Stimulated activated naive CD4-positive, alpha-beta T cell treated with Interleukin-2 at 50 U/mL for 16 hours (primary cell): Measurements from ENCODE around the gene HSPG2.
"Not testable (repeated sequence)": the region's sequence is repeated elsewhere in the genome, so short reads cannot be mapped to it uniquely, and the experiment has no call there.

Source experiments
- DNase-seq: peaks from one replicate; lab custom pipeline; 2025; lab: John Stamatoyannopoulos, UW

HSPG2 gene

DNA sequence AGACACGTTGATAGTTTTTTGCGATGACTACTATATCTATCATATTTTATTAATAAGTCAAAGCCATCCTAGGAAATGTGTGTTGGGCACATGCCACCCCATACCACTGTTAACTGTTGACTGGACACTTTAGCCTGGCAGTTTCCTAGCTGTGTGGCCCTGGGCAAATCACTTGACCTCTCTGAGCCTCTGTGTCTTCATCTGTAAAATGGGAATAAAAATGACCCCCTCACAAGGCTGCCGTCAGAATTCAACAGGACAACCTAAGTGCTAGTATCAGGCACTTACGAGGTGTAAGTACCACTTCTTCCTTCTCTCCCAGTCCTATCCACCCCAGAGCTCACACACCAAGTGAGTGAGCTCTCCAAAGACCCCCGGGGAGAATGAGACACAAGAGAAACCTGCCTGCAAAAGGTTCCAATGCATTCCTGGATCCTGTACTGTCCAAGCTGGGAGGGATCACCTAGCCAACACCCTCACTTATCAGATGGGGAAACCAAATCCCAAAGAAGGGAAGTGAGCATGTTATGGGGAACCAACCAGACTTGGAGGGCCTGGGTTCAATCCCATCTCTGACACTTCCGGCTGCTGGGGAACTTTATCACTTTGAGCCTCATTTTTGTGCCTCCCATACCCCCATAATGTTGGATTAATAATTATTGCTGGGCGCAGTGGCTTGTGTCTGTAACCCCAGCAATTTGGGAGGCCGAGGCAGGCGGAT, 24.9 kb downstream of the HSPG2 start:
- no peak for DNase-seq

GRCh38 chr1:21911205-21912001, 25.7 kb downstream of the HSPG2 start:
- DNase-seq, result no peak

- DNase-seq, result no peak
These were observed 26.4 kb downstream of the HSPG2 start for GRCh38 chr1:21910558-21911204.

DNA sequence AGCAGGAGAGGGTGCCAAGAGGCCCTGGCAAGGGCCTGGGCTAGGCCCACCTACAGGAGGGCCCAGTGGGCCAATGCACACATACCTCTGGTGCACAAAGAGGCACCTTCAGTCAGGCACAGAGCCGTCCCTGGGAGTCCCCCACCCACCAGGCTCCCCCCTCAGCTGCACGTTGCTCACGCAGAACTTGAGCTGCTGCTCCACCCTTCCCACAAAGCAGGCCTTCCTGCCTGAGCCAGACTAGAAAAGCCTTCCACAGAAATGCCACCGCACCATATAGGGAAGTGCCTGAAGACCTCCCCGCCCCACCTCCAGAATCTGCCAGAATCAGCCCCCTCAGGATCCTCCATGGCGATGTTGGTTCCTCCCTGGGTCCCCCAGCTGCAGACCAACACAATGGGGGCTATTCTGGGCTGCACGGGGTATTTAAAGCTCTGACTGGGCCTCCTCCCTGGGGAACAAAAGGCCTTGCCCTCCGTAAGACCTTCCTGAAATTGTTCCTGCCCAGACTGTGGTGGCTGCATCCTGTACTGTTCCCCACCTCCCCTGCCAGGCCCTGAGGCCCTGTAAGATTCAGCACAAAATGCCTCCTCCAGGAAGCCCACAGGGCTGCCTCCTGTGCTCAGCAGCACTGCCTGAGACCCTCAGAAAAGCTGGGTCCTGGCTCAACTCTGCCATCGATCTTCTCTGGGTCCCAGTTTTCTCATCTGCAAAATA, 27.2 kb downstream of the HSPG2 start:
- no peak for DNase-seq

DNA sequence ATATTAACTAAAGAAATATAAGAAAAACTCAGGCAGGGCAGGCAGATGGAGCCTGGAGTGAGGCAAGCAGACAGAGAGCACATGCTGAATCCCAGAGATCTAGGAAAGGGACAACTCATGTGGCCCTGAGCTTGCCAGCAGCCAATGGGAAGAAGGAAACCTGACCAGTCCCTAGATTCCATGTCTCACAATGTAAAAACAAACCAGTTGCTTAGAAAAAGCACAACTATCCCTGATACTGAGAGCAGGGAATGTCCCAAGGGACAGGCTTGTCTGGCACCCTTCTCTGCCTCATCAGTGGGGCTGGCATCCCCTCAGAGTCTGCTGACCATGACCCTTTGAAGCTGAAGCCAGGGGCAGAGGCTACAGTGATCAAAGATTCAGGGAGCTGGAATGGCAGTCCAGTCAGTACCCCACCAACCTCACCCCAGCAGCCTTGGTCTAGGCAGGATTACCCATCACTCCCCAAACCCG, 27.8 kb downstream of the HSPG2 start:
- no peak for DNase-seq

GRCh38 chr1:21907737-21908534, 29.2 kb downstream of the HSPG2 start:
- DNase-seq, result not testable (repeated sequence)

- DNase-seq, result no peak
These were observed 30.1 kb downstream of the HSPG2 start for GRCh38 chr1:21907079-21907418.

GRCh38 chr1:21906173-21907078, 30.7 kb downstream of the HSPG2 start:
- DNase-seq, result no peak

- DNase-seq, result no peak
These were observed 32.2 kb downstream of the HSPG2 start for GRCh38 chr1:21904704-21905520.

DNA sequence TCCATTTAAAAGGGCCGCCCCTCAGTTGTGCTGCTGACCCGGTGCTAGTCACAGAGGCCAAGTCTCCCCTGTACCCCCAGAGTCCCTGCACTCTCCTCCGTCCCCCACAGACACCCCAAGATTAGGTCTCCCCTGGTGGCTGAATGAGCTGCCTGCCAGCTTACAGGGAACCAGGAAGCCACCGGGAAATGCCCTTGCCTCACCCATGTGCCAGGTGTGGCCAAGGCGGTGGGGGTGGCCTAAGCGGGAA, 32.7 kb downstream of the HSPG2 start:
- no peak for DNase-seq

- DNase-seq, result no peak
These were observed 33.3 kb downstream of the HSPG2 start for GRCh38 chr1:21903638-21904453.

DNA sequence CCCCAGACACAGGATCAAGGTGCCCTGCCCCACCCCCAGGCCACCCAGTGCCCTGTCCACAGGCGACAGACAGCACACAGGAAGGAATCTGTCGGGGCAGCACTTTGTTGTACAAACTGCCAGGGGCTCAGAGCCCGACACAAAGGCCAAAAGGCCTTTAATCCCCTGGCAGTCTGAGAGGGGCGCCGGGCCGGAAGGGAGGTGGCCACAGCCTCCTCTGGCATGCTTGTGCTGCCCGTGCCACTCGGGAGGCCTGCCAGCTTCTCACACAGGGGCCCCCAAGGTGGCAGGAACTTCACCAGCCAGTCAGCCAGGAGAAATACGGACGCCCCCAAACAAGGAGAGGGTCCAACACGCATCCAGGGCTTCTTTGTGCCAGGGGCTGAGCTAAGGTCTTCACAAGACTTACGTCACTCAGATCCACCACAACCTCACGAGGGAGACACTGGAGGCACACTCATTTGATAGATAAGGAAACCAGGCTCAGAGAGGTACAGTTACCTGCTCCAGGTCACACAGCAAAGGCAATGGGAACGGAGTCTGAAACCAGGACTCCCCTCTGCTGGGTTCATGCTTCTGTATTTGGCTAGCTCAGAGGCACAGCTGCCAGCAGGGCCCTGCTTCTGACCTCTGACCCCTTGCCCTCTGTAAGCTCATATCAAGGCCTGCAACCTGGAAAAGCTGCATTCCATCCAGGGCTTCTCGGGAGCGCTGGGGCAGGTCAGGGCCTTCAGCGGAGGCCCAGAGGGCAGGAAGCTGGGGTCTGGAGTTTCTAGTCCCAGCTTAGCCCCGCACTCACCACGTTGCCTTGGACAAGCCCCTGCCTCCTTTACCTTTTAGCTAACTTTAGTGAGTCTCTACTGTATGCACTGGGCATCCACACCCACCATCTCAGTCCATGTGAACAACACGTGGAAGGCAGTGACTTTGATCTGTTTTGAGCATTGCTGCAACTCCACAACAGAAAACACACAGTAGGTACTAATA, 34.8 kb downstream of the HSPG2 start:
- no peak for DNase-seq

GRCh38 chr1:21901473-21901847, 35.6 kb downstream of the HSPG2 start:
- no peak for DNase-seq

- DNase-seq, result no peak
These were observed 36.2 kb downstream of the HSPG2 start for GRCh38 chr1:21900766-21901472.

GRCh38 chr1:21899987-21900386, 37.1 kb downstream of the HSPG2 start:
- no peak for DNase-seq

DNA sequence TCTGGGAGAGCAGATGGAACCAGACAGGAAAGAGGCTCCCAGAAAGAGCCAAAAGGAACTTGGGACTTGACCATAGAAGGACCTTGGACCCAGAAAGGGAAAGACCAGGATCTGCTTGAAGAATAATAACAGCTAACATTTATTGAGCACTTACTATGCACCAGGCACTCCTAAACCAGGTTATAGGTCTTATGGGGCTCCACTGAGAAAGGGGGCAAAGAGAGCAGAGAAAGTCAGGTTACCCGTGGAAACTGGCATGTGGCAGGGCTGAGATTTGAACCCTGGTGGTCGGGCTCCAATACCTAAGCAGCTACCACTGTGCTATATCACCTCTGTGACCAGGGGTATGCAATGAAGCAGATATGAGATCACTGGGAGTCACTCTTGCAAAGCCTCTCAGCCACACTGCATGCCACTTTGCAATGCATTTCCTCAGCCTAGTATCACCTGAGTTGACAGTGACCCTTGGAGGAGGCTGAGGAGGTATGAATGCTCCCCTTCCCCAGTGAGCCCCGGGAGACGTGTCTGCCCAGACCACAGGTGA, 37.8 kb downstream of the HSPG2 start:
- no peak for DNase-seq
